ENCODE results near the gene LRRC56.

- TF ChIP-seq CTCF (IDR thresholded peaks at IDR 0.05): no peak
- no peak for TF ChIP-seq POLR2A (IDR thresholded peaks at IDR 0.05)
These were observed 4.2 kb upstream of the LRRC56 start for GRCh38 chr11:532986-533585.

All from heart left ventricle (tissue), 13 donors.